GM12874 (cell line): ENCODE measurements around the gene HLA-G.

Experiments
- CTCF ChIP-seq: IDR thresholded peaks from 2 replicates; pipeline ENCODE4 v1.5.1; 2011; ENCODE audit warnings: low read depth, mild to moderate bottlenecking, control low read depth, low read length, moderate library complexity; ENCODE audit not compliant: insufficient read depth

HLA-G gene

GRCh38 chr6:29824144-29824543 is 3.5 kb upstream of the HLA-G start:
- no peak for TF ChIP-seq CTCF

- TF ChIP-seq CTCF = no peak
These were observed 1.8 kb upstream of the HLA-G start for GRCh38 chr6:29825848-29826247.

- TF ChIP-seq CTCF = no peak
These were observed 1.4 kb upstream of the HLA-G start for GRCh38 chr6:29826271-29826670.

GRCh38 chr6:29828471-29828797 is 809 bp downstream of the HLA-G start:
- TF ChIP-seq CTCF = no peak

GRCh38 chr6:29829766-29830165 is 2.1 kb downstream of the HLA-G start:
- no peak for TF ChIP-seq CTCF

- no peak for TF ChIP-seq CTCF
These were observed 2.8 kb downstream of the HLA-G start for GRCh38 chr6:29830409-29830808.

- no peak for TF ChIP-seq CTCF
These were observed 4.2 kb downstream of the HLA-G start for GRCh38 chr6:29831776-29832175.
